GM12874 (cell line): ENCODE results near the gene RASSF4.
A peak's percentile ranks its signal among the peaks of the same experiment; 100 is the strongest.

ENCODE experiments used
- CTCF ChIP-seq: IDR thresholded peaks from 2 replicates; pipeline ENCODE4 v1.5.1; 2011; ENCODE audit warnings: low read depth, mild to moderate bottlenecking, control low read depth, low read length, moderate library complexity; ENCODE audit not compliant: insufficient read depth

The RASSF4 gene

GRCh38 chr10:44923611-44924010 is 36.0 kb upstream of the RASSF4 start:
- TF ChIP-seq CTCF: no peak

GRCh38 chr10:44924261-44925040 is 35.2 kb upstream of the RASSF4 start:
- TF ChIP-seq CTCF: no peak

GRCh38 chr10:44925224-44925623 is 34.4 kb upstream of the RASSF4 start:
- TF ChIP-seq CTCF: 0 out of 2 replicates have a peak, but pooled peaks have one; percentile 11

- no peak for TF ChIP-seq CTCF
Measured at GRCh38 chr10:44925811-44926750, 33.5 kb upstream of the RASSF4 start.

GRCh38 chr10:44926751-44927351 is 32.8 kb upstream of the RASSF4 start:
- no peak for TF ChIP-seq CTCF

- TF ChIP-seq CTCF: no peak
Measured at GRCh38 chr10:44927352-44927751, 32.2 kb upstream of the RASSF4 start.

GRCh38 chr10:44928462-44928861 is 31.1 kb upstream of the RASSF4 start:
- TF ChIP-seq CTCF: no peak
